ENCODE measurements around the gene RNASET2.
A peak's percentile ranks its signal among the peaks of the same experiment; 100 is the strongest.
"Not testable (repeated sequence)": the region's sequence is repeated elsewhere in the genome, so short reads cannot be mapped to it uniquely, and the experiment has no call there.

The RNASET2 gene

GRCh38 chr6:166927935-166928643 lies 28.3 kb downstream of the RNASET2 start:
- no peak for DNase-seq (ENCODE audit: low read depth in 2 of 2)

GRCh38 chr6:166927240-166927934 lies 29.0 kb downstream of the RNASET2 start:
- no peak for DNase-seq (ENCODE audit: low read depth in 2 of 2)

GRCh38 chr6:166926748-166927147 lies 29.6 kb downstream of the RNASET2 start:
- no peak for DNase-seq (ENCODE audit: low read depth in 2 of 2)

GRCh38 chr6:166925141-166925996 lies 31.0 kb downstream of the RNASET2 start:
- no peak for DNase-seq (ENCODE audit: low read depth in 2 of 2)

- no peak for DNase-seq (ENCODE audit: low read depth in 2 of 2)
These were observed 31.8 kb downstream of the RNASET2 start for GRCh38 chr6:166924531-166924930.

- DNase-seq (ENCODE audit: low read depth in 2 of 2): no peak
These were observed 33.4 kb downstream of the RNASET2 start for GRCh38 chr6:166922937-166923336.

- no peak for DNase-seq (ENCODE audit: low read depth in 2 of 2)
These were observed 34.8 kb downstream of the RNASET2 start for GRCh38 chr6:166921570-166921969.

GRCh38 chr6:166916824-166917223 lies 39.5 kb downstream of the RNASET2 start:
- DNase-seq (ENCODE audit: low read depth in 2 of 2): no peak

GRCh38 chr6:166915484-166915883 lies 40.9 kb downstream of the RNASET2 start:
- DNase-seq (ENCODE audit: low read depth in 2 of 2): not testable (repeated sequence)

- DNase-seq (ENCODE audit: low read depth in 2 of 2): not testable (repeated sequence)
These were observed 41.4 kb downstream of the RNASET2 start for GRCh38 chr6:166914952-166915351.

- DNase-seq (ENCODE audit: low read depth in 2 of 2): no peak
These were observed 45.1 kb downstream of the RNASET2 start for GRCh38 chr6:166911248-166911677.

GRCh38 chr6:166910601-166911000 lies 45.7 kb downstream of the RNASET2 start:
- peak in 1 of 2 donors; percentile 7 for DNase-seq (ENCODE audit: low read depth in 2 of 2)

GRCh38 chr6:166908811-166909210 lies 47.5 kb downstream of the RNASET2 start:
- DNase-seq (ENCODE audit: low read depth in 2 of 2): no peak

- no peak for DNase-seq (ENCODE audit: low read depth in 2 of 2)
These were observed 48.2 kb downstream of the RNASET2 start for GRCh38 chr6:166907871-166908806.

GRCh38 chr6:166907373-166907841 lies 48.9 kb downstream of the RNASET2 start:
- DNase-seq (ENCODE audit: low read depth in 2 of 2): no peak

- DNase-seq (ENCODE audit: low read depth in 2 of 2): no peak
These were observed 49.8 kb downstream of the RNASET2 start for GRCh38 chr6:166906376-166907044.

GRCh38 chr6:166905505-166906134 lies 50.7 kb downstream of the RNASET2 start:
- no peak for DNase-seq (ENCODE audit: low read depth in 2 of 2)

GRCh38 chr6:166905013-166905412 lies 51.3 kb downstream of the RNASET2 start:
- no peak for DNase-seq (ENCODE audit: low read depth in 2 of 2)

GRCh38 chr6:166904101-166904746 lies 52.1 kb downstream of the RNASET2 start:
- DNase-seq (ENCODE audit: low read depth in 2 of 2): no peak
